IPS-NIHi7 (cell line): ENCODE data around the gene UBN2.

Source experiments
- DNase-seq: peaks from one replicate; pipeline ENCODE4 v3.0.0; 2012; ENCODE audit warnings: mixed read lengths; ENCODE audit errors: extremely low spot score

The UBN2 gene

DNA sequence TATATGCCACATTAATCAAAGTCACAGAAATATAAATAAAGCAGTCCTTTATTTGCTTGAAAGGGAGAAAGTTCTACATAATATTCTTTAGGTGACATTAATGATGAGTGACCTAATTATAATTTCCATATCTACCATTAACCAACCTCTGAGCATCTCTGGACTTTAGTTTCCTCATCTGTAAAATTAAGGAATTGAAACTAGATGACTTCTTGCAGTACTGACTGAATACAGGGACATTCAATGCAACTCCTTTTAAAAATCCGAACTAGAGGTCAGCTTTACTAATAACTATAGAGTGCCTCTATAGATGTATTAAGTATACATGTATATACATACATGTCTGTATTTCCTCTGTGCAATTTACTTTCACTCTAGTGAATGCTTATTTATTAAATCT, 114.0 kb downstream of the UBN2 start:
- no peak for DNase-seq

DNA sequence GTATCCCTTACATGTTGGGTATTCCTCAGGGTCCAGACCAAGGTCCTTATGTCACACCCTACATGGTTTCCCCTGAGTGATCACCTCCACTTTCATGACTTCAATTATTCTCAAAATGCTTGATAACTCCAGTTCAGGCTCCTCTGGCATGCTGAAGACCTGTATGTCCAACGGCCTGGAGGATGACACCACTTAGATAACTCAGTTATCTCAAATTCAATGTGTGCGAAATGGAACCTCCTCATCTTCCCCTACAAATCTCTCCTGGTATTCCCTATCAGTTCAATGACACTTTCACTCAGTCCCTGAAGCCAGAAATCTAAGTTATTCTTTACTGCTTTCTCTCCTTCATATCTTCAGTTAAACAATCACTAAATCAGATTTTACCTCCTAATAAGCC, 120.0 kb downstream of the UBN2 start:
- DNase-seq = no peak

DNA sequence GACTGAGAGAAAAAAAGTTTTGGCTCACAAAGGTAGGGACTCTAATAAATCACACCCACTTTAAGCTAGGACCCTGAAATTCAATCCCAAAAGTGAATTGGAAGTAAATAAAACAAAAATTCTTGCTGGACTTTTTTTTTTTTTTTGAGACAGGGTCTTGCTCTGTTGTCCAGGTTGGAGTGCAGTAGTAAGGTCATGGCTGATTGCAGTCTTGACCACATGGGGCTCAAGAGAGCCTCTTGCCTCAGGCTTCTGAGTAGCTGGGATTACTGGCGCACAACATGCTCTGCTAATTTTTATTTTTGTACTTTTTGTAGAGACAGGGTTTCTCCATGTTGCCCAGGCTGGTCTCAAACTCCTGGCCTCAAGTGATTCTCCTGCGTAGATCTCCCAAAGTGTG, 123.7 kb downstream of the UBN2 start:
- DNase-seq = no peak

DNA sequence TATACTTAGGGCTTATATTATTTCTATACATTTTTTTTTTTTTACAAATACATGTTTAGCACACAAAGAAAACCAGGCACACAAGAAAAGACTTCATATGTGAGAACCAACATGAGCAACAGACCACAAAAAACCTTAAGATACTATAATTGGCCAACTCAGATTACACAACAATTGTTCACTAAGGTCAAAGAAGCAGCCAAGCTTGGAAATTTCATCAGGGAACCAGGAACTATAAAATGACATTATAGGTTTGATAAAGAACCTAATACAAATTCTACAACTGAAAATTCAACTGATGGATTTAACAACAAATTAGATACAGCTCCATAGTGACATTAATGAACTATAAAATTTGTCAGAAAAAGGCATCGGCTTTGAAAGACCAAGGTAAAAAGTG, 124.3 kb downstream of the UBN2 start:
- DNase-seq = no peak
